GM10266 (cell line): Measurements from ENCODE around the gene HMGXB4.

Experiments
- DNase-seq: peaks from one replicate; pipeline ENCODE4 v3.0.0; 2012; ENCODE audit errors: extremely low spot score
- CTCF ChIP-seq: IDR thresholded peaks from 2 replicates; pipeline ENCODE4 v1.5.1; 2012; ENCODE audit warnings: mild to moderate bottlenecking, low read depth; ENCODE audit not compliant: control insufficient read depth, insufficient read depth; ENCODE audit errors: missing control alignments

HMGXB4 gene

DNA sequence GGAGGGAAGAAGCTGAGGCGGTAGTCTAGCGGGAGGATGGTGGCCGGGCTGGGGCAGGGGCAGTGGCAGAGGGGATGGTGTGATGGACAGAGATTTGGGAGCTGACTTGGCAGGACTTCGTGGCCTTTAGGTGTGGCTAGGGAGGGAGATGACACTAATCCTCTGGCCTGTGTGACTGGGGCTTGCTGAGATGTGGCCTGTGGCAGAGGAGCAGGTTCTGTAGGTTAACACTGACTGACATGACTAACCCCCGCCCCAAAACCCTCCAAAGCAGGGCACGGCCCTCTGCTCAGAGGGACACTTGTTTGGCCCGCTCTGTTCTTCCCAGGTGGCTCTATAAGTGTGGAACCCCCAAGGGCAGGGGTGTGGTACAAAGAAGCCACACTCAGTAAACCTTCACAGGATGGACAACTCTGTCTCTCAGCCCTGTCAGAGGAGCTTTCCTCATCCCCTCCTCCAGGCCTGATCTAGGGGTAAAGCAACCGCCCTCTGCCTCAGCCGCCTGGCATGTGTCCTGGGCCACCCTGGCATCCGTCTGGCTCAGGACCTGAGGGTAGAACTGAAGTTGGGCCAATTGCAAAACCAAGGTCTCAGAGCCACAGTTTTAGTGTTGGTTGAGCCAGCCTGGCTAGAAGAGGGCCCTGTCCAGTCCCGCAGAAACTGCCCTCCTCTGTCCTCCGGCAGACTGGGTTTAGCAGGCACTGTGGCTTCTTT is 58.0 kb downstream of the HMGXB4 start:
- DNase-seq = no peak
- no peak for TF ChIP-seq CTCF

GRCh38 chr22:35315855-35316745 is 58.8 kb downstream of the HMGXB4 start:
- no peak for TF ChIP-seq CTCF
- no peak for DNase-seq

DNA sequence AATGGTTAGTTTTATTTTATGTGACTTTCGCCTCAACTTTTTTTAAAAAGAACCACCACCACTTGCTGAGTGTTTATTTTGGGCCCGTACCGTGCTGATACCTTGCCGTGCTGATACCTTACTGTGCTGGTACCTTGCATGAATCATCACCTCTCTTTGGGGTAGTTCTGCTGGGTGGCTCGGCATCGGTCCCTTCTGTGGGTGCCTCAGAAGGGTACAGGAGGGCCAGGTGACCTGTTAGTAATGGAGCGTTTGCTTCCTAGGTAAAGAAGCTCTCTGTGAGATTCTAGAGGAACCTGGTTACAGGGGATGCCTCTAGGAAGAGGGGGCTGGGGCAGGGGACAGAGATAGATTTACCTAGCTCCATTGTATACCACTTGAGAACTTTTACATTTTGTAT is 59.5 kb downstream of the HMGXB4 start:
- TF ChIP-seq CTCF = no peak

GRCh38 chr22:35317680-35318290 is 60.5 kb downstream of the HMGXB4 start:
- DNase-seq = no peak
- TF ChIP-seq CTCF = no peak

More for the DNA sequence above, 59.5 kb downstream of the HMGXB4 start:
- DNase-seq = no peak

GRCh38 chr22:35318346-35319215 is 61.3 kb downstream of the HMGXB4 start:
- no peak for DNase-seq
- no peak for TF ChIP-seq CTCF

GRCh38 chr22:35319244-35319985 is 62.1 kb downstream of the HMGXB4 start:
- no peak for DNase-seq
- TF ChIP-seq CTCF = no peak
